ENCODE measurements around the gene ABCB1.

The ABCB1 gene

GRCh38 chr7:87530126-87530525 is 70.6 kb downstream of the ABCB1 start:
- no peak for DNase-seq (ENCODE audit: low read depth, low spot score)
- no peak overlapping the region for H3K4me3 ChIP-seq (ENCODE audit: low read length)

GRCh38 chr7:87528730-87529129 is 72.0 kb downstream of the ABCB1 start:
- no peak for DNase-seq (ENCODE audit: low read depth, low spot score)
- no peak overlapping the region for H3K4me3 ChIP-seq (ENCODE audit: low read length)

- no peak for DNase-seq (ENCODE audit: low read depth, low spot score)
- H3K4me3 ChIP-seq (ENCODE audit: low read length), result no peak overlapping the region
Measured at GRCh38 chr7:87518735-87519134, 81.9 kb downstream of the ABCB1 start.

GRCh38 chr7:87517891-87518290 is 82.8 kb downstream of the ABCB1 start:
- no peak for DNase-seq (ENCODE audit: low read depth, low spot score)
- H3K4me3 ChIP-seq (ENCODE audit: low read length), result no peak overlapping the region

- no peak for DNase-seq (ENCODE audit: low read depth, low spot score)
- H3K4me3 ChIP-seq (ENCODE audit: low read length), result no peak overlapping the region
Measured at GRCh38 chr7:87517136-87517815, 83.4 kb downstream of the ABCB1 start.

DNA sequence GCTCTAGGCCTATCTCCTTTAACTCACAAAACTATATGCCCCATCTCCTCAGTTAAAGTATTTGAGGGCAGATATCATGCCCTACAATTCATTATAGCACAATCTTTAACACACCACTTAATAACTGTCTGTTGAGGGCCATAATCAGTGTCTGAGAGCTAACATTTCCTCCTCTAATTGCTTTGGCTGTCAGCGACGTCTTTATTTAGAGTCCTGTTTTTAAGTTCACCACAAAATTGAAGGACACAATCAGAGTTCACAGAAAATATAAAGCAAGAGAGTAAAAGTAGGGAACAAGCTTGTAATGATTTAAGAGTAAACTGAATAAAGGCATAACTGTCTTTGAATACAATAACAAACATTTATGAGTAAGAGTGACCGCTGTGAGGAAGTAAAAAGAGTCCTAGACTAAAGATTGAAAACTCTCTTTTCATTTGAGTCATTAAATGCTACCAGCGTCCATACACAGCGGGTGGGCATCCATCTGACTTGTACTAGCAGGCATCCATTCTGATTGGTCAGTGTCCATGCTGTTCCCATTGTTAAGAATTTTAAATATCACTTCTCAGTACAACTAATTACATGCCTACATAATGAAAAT is 86.8 kb downstream of the ABCB1 start:
- H3K4me3 ChIP-seq (ENCODE audit: low read length), result no peak overlapping the region
- no peak for DNase-seq (ENCODE audit: low read depth, low spot score)

- no peak overlapping the region for H3K4me3 ChIP-seq (ENCODE audit: low read length)
- DNase-seq (ENCODE audit: low read depth, low spot score), result no peak
Measured at GRCh38 chr7:87512906-87513305, 87.8 kb downstream of the ABCB1 start.

DNA sequence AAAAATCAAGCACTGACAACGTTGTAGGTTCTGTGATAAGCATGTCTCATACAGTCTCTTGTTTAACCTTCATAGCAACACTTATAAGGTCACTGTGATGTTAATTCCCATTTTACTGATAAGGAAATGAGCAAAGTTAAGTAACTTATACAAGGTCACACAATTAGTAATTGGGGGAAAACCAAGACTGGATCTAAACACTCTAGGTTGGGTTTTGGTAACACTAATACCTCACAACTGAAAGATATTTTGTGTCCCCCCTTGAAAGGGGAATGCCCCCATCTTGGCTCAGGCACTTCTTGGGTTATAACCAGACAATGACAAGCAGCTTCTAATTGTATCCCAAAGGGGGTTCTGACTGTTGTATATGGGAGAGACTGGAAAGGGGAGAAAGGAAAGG is 89.2 kb downstream of the ABCB1 start:
- no peak overlapping the region for H3K4me3 ChIP-seq (ENCODE audit: low read length)
- no peak for DNase-seq (ENCODE audit: low read depth, low spot score)

DNA sequence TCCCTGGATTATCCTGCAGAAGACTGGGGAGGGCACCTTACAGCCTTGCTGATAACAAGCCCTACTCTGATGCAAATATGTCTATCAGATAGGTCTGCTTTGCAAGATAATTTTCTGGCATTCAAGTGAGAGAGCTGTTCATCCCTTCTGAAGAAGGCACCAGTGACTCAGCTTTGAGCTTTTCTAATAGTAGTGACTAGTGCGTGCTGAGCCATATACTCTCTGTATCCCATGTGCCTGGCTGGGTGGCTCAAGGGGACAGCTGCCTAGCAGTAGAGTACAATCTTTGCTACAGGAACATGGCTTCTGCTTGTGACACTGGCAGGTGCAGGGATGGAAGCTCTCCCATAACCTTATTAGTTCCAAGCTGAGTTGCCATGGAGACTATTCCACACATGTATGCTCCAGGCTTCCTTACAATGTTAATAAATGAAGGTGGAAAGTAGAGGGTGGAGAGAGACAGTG is 90.2 kb downstream of the ABCB1 start:
- no peak overlapping the region for H3K4me3 ChIP-seq (ENCODE audit: low read length)
- no peak for DNase-seq (ENCODE audit: low read depth, low spot score)

DNA sequence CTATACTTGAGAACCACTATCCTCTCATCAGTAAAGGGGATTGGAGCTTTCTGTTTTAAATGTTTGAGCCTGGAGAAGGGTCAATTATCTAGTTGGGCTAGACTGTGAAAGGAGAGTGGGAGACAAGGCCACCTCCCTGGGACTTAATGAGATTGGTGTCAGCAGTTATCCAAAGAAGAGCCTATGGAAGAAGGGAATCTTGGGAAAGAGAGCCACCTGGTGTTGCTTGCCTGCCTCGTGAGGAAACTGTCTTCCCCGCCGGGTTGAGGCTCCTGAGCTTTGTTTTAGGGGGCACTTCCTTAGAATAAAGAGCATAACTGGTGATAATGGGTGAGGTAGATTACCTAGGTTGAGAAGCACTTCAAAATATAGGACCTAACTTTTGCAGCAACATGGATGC is 93.2 kb downstream of the ABCB1 start:
- no peak for DNase-seq (ENCODE audit: low read depth, low spot score)
- no peak overlapping the region for H3K4me3 ChIP-seq (ENCODE audit: low read length)

DNA sequence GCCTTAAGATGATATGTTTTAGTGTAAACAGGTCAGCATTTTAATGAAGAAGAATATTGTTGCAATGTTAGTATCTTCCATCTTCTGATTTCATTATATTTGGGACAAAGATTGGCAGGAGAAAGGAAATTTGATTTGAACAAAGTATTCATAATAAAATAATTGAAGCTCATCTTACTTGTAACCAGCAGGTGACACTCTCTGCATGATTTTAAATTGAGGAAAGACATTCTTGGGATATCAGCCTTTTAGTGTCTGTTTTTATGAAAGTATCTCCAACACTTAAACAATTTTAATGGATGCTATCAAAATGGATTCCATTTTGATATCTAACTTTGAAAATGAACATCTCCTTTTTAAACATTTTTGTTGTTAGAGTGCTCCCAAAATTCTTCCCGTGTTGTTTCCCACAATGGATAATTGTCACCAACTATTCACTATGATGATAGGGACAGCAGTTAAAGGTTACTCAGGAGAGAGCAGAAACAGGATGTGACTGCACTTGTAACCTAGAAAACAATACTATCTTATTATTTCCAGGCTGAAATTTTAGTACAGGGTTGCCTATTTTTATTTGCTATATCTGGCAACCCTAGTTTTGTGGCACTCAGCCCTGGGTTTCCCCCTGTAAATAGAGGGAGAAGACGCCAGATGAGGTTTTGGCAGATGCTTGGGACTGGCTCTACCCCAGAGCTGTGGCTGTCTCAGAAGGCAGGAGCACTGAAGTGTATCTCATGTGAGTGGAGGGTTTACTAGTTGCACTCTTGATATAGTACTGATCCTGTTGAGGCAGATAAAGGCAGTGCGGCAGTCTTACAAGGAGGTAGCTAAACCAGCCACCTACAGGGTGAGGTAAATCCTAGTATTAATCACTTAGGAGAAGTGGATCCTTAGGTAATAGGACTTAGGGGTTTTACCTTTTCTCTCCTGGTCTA is 94.2 kb downstream of the ABCB1 start:
- DNase-seq (ENCODE audit: low read depth, low spot score), result no peak
- H3K4me3 ChIP-seq (ENCODE audit: low read length), result no peak overlapping the region

DNA sequence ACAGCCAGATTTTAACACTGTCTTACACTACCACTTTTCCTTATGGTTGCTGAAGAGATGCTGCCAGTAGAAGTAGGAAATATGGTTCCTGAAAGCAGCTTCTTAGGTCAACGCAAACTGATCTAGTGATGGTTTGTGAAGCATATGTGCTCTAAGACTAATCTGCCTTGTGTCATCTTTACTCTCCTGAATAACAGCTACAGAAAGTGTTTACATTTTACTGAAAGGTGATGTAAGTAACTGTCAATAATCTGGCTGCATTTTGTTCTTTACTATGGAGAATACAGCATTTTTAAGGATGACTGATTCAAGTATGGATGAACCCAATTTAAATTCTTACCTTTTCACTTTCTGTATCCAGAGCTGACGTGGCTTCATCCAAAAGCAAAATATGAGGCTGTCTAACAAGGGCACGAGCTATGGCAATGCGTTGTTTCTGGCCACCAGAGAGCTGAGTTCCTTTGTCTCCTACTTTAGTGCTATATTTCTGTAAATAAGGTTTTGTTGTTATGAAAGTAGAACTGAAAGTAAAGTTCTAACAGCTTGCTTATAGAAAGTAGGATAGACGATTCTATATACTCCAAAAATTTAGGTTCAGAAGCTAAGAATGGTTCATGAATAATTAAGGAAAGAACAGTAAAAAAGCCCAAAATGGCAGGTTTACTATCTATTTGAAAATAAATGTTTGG is 95.0 kb downstream of the ABCB1 start:
- no peak overlapping the region for H3K4me3 ChIP-seq (ENCODE audit: low read length)
- no peak for DNase-seq (ENCODE audit: low read depth, low spot score)

- H3K4me3 ChIP-seq (ENCODE audit: low read length), result no peak overlapping the region
- no peak for DNase-seq (ENCODE audit: low read depth, low spot score)
Measured at GRCh38 chr7:87505122-87505521, 95.6 kb downstream of the ABCB1 start.

DNA sequence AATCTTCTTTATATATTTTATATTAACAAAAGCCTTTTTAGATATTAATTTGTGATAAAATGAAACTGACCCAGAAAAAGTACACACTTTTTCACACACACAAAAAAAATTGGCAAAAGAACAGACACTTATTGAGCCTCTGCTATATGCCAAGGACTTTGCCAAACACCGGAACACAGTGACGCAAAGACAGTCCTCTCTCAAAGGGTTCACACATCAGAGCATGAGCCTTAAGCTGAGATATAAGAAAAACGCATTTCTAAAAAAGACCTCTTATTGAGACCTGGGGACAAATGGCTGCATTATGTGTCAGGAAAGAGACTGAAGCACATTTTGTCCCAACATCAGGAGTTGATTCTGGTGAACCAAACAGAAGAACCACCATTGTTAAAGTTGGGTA is 101.2 kb downstream of the ABCB1 start:
- H3K4me3 ChIP-seq (ENCODE audit: low read length), result no peak overlapping the region
- DNase-seq (ENCODE audit: low read depth, low spot score), result no peak

DNA sequence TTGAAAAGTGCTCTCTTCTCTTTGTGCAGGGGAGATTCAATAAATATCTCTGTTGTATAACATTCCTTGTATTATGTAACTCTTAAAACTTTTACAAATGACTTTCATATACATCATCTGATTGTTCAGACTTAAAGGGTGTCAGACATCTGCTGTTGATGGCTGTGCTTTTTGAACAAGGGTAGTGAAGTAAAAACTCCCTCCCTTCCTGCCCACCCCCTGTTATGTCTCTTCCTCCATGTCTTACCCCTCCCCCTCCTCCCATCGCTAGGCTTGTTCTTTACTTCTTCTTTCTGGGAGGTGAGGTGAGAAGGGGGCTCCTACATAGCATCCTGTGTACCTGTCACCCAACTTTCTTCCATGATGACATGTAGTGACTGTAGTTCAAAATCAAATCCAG is 101.8 kb downstream of the ABCB1 start:
- no peak for DNase-seq (ENCODE audit: low read depth, low spot score)

DNA sequence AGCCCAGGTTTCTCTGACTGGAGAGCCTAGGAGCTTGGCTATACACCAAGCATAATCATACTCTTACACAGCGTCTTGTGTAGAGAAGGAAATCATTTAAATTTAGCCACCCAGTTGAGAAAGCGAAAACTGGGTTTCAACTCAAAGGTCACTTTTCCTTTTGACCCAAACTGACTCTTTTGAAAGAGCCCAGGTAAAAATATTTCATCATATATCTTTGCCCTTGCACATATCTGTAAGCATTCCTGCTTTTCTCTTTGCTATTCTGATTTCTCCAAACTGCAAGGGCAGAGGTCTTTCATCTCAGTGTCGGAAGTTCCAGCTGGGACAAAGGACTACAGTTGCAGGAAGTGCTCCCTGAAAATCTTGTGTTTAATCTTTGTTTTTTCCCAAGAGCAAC is 103.2 kb downstream of the ABCB1 start:
- no peak for DNase-seq (ENCODE audit: low read depth, low spot score)
- no peak overlapping the region for H3K4me3 ChIP-seq (ENCODE audit: low read length)

More for the DNA sequence above, 101.8 kb downstream of the ABCB1 start:
- H3K4me3 ChIP-seq (ENCODE audit: low read length), result no peak overlapping the region

GRCh38 chr7:87495366-87495765 is 105.3 kb downstream of the ABCB1 start:
- no peak overlapping the region for H3K4me3 ChIP-seq (ENCODE audit: low read length)
- no peak for DNase-seq (ENCODE audit: low read depth, low spot score)

DNA sequence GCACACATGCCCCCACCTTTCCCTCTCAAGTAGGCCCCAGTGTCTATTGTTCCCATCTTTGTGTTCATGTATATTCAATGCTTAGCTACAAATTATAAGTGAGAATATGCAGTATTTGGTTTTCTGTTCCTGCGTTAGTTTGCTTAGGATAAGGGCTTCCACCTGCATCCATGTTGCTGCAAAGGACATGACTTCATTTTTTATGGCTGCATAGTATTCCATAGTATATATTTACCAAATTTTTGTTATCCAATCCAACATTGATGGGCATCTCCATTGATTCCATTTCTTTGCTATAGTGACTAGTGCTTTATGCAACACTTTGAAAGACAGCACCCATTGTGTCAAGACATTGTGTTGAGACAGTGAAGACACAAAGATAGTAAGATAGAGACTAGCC is 106.2 kb downstream of the ABCB1 start:
- no peak for DNase-seq (ENCODE audit: low read depth, low spot score)
- H3K4me3 ChIP-seq (ENCODE audit: low read length), result no peak overlapping the region

GRCh38 chr7:87483131-87483530 is 117.6 kb downstream of the ABCB1 start:
- DNase-seq (ENCODE audit: low read depth, low spot score), result no peak
- H3K4me3 ChIP-seq (ENCODE audit: low read length), result no peak overlapping the region

GRCh38 chr7:87482115-87482514 is 118.6 kb downstream of the ABCB1 start:
- no peak for DNase-seq (ENCODE audit: low read depth, low spot score)
- no peak overlapping the region for H3K4me3 ChIP-seq (ENCODE audit: low read length)

Data from Jurkat, Clone E6-1 (cell line).